CD4-positive, alpha-beta T cell treated with Interleukin-4 for 1 hour (primary cell): ENCODE data around the gene ZIC2.
"Not testable (repeated sequence)": the region's sequence is repeated elsewhere in the genome, so short reads cannot be mapped to it uniquely, and the experiment has no call there.

Experiments used
- DNase-seq, 2 donors: peaks; one replicate each; pipeline ENCODE4 v3.0.0-alpha.2; 2020 to 2022

The ZIC2 gene

GRCh38 chr13:100024023-100024422 lies 42.4 kb downstream of the ZIC2 start:
- no peak for DNase-seq

GRCh38 chr13:100029933-100030332 lies 48.3 kb downstream of the ZIC2 start:
- DNase-seq: no peak

GRCh38 chr13:100032642-100033041 lies 51.1 kb downstream of the ZIC2 start:
- not testable (repeated sequence) for DNase-seq

GRCh38 chr13:100035936-100036335 lies 54.4 kb downstream of the ZIC2 start:
- no peak for DNase-seq
